ENCODE results near the gene SPOCK1. TPM values are rescaled to one million over a fixed set of nuclear protein-coding genes. Genes with fewer than 3 reads are reported as not detected.

Gene SPOCK1
- total and polyA plus RNA-seq, 2 experiments from 2014 or later = 8.2 to 10.5 TPM

- H3K9me3 Mint-ChIP-seq = peaks cover 47% of the 10 kb centered on the region
- H3K27ac ChIP-seq (ENCODE audit: low read depth) = no peak overlapping the region
- no peaks in the 10 kb centered on the region for H3K4me1 ChIP-seq (ENCODE audit: insufficient read depth)
- no peak overlapping the region for H2AFZ ChIP-seq
- peaks cover 3% of the 10 kb centered on the region for H3K27me3 Mint-ChIP-seq (ENCODE audit: insufficient read depth, low read depth, poor library complexity)
- no peaks in the 10 kb centered on the region for H4K20me1 ChIP-seq (replicated peaks; ENCODE audit: insufficient read depth)
- H3K4me1 Mint-ChIP-seq = peaks cover 4% of the 10 kb centered on the region; the same call in 2 of the 3 replicates
- no peaks in the 10 kb centered on the region for H3K27me3 ChIP-seq (ENCODE audit: insufficient read depth)
- no peak for ATAC-seq
- H3K36me3 Mint-ChIP-seq (ENCODE audit: low read depth) = peaks cover 32% of the 10 kb centered on the region
- TF ChIP-seq EZH2 (IDR thresholded peaks at IDR 0.05; ENCODE audit: low read depth, unreplicated experiment) = no peak
- TF ChIP-seq ZNF114 (CRISPR knock-in tag; IDR thresholded peaks at IDR 0.05) = no peak
- TF ChIP-seq ZNF331 (CRISPR knock-in tag; IDR thresholded peaks at IDR 0.05; ENCODE audit: low read depth) = no peak
- TF ChIP-seq CTCF (conservative IDR thresholded peaks at IDR 0.05; ENCODE audit: low read depth in 2 of 2) = no peak
- no peak for TF ChIP-seq REST (IDR thresholded peaks at IDR 0.05; ENCODE audit: unreplicated experiment)
- TF ChIP-seq STAT1 (IDR thresholded peaks at IDR 0.05; ENCODE audit: unreplicated experiment) = no peak
- no peak for TF ChIP-seq ETS1 (IDR thresholded peaks at IDR 0.05)
- no peak for TF ChIP-seq POLR2AphosphoS5 (IDR thresholded peaks at IDR 0.05; ENCODE audit: low read depth)
- TF ChIP-seq JUNB (IDR thresholded peaks at IDR 0.05; ENCODE audit: unreplicated experiment) = no peak
- no peak for TF ChIP-seq CREB1 (CRISPR knock-in tag; IDR thresholded peaks at IDR 0.05; ENCODE audit: low read depth)
- TF ChIP-seq ZNF462 (CRISPR knock-in tag; IDR thresholded peaks at IDR 0.05) = no peak
- no peak for TF ChIP-seq EZH2phosphoT487 (IDR thresholded peaks at IDR 0.05; ENCODE audit: unreplicated experiment)
- no peak for TF ChIP-seq NANOG (IDR thresholded peaks at IDR 0.05; ENCODE audit: borderline replicate concordance)
- no peak overlapping the region for H3K4me3 ChIP-seq
- no peaks in the 10 kb centered on the region for H3K79me2 ChIP-seq (replicated peaks; ENCODE audit: insufficient read depth)
- no peaks in the 10 kb centered on the region for H3F3A ChIP-seq (replicated peaks; ENCODE audit: low read depth)
- no peaks in the 10 kb centered on the region for H3K36me3 ChIP-seq (ENCODE audit: insufficient read depth)
- no peak overlapping the region for H3K4me3 Mint-ChIP-seq
- no peak for DNase-seq (ENCODE audit: low spot score)
- no peak overlapping the region for H3K27ac Mint-ChIP-seq
- no peak overlapping the region for H3K4me2 ChIP-seq
- peaks cover 9% of the 10 kb centered on the region; the same call in 1 of the 2 replicates for H3K9me2 ChIP-seq (ENCODE audit: insufficient read depth)
Measured at GRCh38 chr5:137381555-137381954, 117.6 kb downstream of the SPOCK1 start.

Data from GM23338 (cell line).